HuH-7 (cell line): ENCODE data around the gene ST7.

Source experiments
- DNase-seq: peaks from one replicate; pipeline ENCODE4 v3.0.0; 2011; ENCODE audit warnings: low spot score

ST7 gene

DNA sequence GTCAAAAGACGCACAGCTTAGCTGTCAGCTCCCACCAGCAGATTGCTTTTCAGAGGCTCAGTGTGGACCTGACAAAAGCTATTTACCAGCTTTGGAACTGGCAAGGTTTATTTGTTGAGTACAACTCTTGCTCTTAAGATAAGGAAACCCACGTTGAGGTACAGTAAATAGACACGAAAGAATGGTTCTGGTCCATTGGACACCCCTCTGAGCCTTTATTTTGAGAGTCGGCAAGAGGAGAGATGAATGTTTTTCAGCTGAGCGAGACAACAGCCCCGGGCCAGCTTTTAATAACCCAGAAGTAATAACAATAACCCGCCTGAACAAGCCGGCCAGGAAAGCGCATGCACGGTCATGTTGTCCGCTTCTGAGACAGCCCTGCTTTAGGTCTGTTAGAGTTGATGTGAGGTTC is 320.5 kb downstream of the ST7 start:
- no peak for DNase-seq

DNA sequence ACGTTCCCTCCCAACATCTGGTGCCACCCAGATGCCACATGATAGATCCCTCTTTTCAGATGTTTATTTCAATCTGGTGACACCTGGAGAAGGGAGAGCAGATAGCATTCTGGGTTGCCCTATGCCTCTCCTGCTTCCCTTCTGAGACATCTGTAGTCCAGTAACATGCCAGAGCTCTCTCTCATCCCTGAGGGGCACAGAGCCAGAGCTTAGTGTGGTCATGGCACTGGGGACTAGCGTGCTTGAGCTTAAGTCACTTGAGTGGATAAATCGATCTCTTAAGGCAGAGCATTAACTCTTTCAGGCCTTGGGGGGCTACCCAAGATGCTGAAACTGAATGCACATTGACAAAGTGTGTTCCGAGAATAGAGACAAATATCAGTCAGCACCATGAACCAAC is 321.6 kb downstream of the ST7 start:
- DNase-seq, result no peak

DNA sequence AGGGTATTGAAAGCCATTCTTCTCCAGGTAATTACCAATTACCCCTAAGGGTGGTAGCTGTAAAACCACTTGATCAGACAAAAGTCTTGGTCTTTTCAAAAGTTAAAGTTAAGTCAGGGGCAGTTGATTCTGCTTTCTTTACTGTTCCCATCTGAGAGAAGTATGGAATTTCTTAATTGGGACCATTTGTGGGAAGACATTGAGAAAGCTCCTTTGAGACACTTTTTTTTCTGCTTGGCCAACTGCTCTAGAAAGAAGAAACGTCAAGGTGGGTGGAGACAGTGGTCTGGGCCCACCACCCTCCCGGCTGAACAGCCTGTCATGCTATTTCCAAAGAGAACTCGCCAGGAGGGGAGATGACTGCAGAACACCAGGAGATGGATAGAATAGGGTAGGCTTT is 324.3 kb downstream of the ST7 start:
- no peak for DNase-seq

DNA sequence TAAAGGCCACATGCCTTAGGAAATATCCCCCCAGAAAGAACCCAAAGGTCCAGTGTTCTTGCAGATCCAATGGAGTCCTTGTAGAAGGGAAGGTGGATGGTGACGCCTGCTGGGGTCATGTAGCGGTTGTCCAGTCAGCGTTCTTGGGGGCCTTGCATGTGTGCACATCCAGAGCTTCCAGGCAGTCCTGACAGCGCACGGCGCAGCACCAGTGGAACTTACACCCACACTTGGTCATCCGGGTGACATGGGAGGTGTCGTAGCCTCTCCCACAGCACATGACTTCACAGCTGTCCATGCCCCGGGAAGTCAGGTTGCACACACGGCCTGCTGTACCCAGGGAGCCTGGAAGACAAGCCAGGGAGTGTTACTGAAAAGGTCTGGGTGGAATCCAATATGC is 324.7 kb downstream of the ST7 start:
- no peak for DNase-seq

GRCh38 chr7:117279203-117279602 is 325.9 kb downstream of the ST7 start:
- no peak for DNase-seq
